ENCODE results near the gene HOMER1.

Gene HOMER1

DNA sequence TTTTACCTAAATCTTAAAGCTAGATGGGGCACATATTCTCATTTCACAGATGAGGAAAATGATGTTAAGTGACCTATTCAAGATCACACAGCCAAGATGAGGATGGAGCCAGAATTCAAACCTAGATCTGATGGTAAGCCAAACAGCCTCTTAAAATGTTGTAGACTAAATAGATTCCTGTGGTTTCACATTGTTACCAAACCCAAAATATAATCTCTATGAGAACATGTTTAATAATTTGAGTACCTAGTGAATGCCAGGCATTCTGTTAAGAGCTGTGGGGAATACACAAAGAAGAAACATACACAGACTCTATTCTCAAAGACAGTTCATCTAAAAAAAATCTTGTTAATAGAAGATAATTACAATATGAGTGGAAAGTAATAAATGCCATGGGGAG is 25.2 kb downstream of the HOMER1 start:
- no peak for DNase-seq (ENCODE audit: low read depth)

DNA sequence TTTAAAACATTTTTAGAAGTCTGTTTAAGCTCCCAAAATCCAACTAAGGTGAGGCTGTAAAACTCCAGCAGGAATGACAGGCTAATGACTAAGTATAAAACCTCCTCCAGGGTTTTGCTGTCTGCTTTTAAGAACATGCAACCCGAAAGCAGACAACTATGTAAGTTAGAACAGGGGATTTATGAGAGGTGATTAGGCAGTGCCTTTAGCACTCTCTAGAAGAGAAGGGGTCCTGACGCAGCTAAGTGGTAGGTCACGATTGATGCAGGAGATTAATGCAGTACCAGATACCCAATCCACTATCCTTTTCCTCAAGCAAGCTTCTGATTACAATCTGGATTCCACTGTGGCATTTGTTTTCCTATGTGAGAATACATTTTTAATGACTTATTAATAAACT is 25.9 kb downstream of the HOMER1 start:
- DNase-seq (ENCODE audit: low read depth), result no peak

DNA sequence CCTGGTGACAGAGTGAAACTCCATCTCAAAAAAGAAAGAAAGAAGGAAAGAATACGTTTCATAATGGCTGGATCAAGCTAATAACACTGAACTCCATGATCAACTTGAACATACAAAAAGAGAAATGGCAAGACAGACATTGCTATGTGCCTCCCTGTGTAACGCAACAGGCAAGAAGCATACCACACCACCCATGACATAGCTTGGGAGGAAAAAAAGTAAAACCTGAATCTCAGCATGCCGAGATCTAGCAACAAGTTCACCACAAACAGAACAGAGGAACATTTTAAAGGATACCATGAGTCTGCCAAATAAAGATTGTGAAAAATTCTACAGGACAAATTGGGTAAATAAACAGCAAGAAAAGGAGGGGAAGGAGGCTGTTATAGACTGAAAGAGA is 26.7 kb downstream of the HOMER1 start:
- DNase-seq (ENCODE audit: low read depth), result no peak

DNA sequence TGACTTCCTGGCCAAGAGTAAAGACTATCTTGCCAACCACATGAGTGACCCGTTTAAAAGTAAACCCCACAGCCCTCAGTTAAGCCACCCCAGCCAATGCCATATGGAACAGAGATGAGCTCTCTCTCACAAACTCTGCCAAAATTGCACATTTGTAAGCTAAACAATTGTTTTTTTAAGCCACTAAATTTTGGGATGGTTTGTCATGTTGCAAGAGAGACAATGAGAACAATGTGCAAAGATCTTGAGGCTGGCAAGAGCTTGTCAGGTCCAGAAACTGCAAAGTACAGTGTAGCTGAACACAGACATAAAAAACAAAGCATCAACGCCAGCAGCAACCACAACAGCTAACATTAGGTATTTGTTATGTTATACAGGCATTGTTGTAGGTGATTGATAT is 27.8 kb downstream of the HOMER1 start:
- DNase-seq (ENCODE audit: low read depth), result no peak

DNA sequence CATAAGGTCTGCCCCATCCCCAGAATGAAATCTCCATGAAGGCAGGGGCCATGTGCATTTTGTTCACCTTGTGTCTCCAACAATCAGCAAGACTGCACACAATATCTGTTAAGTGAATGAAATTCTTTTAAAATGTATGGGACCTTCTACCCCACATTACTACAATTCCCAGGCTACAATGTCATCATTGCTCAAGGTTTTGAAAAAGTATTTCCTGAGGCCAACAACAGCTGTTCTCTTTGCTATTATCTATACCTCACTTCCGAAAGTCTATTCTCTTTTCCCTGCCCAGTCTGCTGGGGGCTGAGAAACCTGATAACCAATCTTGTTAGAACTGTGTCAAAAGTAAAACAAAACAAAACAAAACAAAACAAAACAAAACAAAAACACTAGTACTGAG is 29.2 kb downstream of the HOMER1 start:
- no peak for DNase-seq (ENCODE audit: low read depth)

DNA sequence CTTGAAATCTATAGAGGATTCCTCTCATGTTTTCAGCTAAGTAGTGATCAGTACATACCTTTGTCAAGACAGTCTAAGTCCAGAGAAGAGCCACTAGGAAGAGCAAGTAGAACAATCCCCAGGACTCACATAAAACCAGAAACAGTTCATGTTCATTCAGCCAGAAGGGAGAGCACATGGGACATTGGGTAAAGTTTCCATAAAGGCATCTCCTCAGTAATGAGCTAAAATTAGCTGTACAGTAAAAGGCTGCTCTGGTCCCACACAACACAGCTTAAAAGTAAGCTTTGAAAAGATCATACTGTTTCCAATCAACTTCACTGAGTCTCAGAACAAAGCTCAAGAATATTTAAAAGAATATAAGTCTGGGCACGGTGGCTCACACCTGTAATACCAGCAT is 32.4 kb downstream of the HOMER1 start:
- no peak for DNase-seq (ENCODE audit: low read depth)

DNA sequence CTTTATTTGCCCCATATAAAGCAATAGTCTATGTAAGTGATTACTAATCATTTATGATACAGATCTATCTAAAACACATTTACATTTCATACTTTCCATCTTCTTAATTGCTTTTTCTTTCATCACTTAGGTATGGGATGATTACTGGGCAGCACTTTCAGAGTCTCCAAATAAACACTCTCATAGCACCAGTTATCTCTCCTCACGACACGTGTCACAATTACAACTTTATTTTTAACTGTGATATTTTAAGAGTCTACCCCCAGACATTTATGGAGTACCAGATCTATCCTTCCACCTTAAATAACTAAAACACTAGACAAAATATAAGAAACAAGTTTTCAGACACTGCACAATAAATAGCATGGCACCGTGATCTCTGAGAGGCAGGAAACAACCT is 32.9 kb downstream of the HOMER1 start:
- no peak for DNase-seq (ENCODE audit: low read depth)

DNA sequence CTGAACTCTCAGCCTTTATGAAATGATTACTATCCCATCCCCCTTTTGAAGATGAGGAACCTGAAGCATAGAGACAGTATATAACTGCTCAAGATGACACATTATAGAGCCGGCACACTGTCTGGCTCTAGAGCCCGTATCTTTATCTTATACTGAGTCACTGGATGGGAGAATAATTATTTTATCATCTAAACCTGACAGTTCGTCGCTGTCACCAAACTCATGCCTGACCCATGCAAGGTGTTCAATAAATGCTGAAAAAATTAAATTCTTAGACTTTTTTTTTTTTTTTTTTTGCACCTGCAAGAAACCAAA is 38.8 kb downstream of the HOMER1 start:
- no peak for DNase-seq (ENCODE audit: low read depth)

DNA sequence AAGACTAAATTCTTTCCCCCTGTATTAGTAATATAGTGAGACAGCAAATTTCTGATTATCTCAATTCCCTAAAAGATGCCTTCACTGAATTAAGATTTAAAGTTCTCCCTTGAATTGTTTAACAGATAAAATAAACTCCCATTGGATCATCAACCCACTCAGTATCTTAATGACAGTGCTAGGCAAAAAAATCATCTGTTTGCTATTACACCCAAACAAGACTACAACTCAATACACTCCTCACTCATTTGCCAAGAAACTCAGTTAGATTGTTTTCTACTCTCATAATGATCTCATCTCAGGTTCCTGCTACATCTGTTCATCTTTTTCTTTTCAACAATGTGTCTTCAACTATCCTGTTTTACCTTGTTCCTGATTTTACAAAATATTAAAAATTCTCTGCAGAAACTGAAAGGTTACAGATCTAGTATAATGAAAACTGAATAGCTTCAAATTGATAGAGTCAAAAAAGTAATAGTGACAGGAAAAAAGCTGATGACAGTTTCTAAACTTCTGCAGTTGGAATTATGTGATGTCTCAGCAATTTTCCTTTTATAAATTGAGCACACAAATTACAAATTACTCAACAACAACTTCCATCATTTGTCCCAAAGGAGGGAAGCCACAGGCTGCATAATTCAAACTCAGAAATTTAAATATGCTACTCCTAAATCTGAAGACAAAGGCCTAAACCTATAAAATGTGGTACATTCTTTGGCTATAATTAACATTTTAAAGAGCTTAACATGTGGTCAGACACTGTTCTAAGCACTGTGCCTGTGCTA is 39.4 kb downstream of the HOMER1 start:
- DNase-seq (ENCODE audit: low read depth), result no peak

DNA sequence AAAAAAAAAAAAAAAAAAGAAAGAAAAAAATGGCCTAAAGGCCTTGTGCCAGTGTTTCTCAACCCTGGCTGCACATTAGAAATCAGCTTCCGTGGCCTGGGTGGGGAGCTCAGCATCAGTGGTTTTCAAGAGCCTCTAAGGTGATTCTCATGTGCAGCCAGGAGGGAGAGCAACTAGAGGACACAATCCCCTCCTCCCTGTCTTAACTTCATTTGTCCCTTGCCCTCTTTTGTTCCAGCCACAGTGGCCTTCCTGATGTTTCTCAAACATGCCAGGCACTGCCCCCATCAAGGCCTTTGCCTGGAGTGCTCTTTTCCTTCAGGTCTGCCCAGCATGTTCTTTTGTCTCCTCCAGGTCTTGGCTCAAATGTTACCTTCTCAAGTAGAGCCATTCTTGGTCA is 42.4 kb downstream of the HOMER1 start:
- no peak for DNase-seq (ENCODE audit: low read depth)

DNA sequence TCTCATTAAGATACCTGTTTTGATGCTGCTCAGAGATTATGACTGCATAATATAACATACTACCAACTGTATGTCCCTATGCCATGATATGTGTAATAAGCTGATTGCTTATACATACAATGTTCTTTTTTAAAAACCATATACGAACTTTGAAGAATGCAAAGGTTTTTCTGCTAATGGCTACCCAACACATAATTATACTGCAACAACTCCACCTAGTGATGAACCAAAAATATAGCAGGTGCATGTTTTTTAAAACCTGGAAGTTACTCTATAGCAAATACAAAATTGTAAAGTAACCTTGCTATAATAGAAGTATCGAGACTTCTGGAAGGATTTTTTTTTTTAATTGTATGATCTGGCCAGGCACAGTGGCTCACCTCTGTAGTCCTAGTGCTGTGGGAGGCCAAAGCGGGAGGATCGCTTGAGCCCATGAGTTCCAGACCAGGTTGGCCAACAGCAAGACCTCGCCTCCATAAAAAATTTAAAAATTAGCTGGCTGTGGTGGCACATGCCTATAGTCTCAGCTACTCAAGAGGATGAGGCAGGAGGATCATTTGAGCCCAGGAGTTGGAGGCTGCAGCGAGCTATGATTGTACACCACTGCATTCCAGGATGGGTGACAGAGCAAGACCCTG is 49.1 kb downstream of the HOMER1 start:
- DNase-seq (ENCODE audit: low read depth), result no peak

DNA sequence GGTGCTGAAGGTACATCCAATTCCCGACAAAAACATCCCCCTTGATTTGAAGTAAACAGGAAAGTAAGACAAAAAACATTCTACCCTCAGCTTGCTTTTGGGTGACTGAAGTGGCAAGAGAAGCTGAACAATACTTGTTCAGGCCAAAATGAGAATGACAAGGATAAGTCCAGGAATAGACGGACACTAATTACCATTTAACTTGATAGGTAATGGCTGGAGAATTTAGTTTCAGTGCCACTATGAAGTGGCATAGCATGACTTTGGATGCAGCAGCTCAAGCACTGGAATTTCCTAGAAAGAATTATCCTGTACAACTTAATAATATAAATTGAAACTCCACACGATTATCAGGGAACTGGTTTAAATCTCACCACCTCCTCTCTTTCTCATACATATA is 49.7 kb downstream of the HOMER1 start:
- DNase-seq (ENCODE audit: low read depth), result no peak

DNA sequence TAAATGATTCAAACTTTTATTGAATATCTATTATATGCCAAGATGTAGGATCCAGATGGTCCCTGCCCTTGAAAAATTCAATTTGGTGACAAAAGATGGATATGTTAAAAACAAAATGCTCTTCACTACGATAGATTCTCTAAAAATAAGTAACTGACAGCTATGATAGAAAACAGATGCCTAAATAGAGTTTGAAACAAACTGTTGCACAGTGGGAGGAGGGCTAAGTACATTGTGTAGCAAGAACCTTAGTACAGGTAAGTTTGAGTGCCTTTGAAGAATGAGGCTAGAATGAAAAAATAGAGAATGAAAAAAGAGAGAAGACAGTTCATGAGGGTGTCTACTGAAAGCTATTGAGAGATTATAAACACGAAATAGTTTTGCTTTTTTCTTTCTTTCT is 54.3 kb downstream of the HOMER1 start:
- DNase-seq (ENCODE audit: low read depth), result no peak

DNA sequence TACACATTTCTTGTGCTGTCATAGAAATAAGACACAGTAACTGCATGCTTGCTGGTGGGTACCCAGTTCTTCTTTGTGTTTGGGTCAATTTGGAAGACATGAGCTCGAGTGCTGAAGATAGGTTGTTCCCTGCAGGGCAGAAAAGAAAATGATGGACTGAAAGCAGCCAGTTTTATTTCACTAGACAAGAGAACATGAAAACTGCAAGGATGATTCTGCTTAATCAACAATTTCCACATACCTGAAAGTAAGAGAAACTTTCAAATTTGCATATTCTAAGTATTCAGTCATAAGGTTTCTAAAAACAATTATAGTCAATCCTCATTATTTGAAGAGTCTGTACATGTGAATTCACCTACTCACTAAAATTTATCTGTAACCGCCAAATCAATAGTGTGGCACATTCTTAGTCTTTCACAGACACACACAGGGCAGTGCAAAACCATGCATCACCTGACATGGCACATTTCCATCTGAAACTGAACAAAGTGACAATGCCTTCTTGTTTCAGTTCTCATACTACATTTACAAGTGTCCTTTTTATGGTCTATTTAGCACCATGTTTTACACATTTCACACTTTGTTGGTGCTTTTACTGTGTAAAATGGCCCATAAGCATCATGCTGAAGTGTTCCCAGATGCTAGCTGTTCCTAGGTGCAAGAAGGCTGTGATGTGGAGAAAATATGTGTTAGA is 56.9 kb downstream of the HOMER1 start:
- DNase-seq (ENCODE audit: low read depth), result no peak

DNA sequence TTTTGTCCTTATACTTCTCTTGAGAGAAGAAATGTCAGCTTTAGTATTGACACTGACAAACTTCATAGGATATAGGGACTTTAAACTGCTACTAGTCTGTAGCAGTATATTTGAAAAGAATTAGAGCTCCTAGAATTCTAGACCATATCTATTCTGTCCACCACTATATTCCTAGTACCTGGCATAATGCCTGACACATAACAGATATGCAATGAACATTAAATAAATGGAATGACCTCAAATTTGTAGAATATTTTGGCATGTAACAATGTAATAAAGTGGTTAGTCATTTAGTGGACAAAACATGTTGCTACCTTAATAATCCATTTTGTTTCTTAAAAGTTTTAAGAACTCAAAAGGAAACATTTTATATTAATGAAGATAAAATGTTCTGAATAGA is 57.5 kb downstream of the HOMER1 start:
- DNase-seq (ENCODE audit: low read depth), result no peak

DNA sequence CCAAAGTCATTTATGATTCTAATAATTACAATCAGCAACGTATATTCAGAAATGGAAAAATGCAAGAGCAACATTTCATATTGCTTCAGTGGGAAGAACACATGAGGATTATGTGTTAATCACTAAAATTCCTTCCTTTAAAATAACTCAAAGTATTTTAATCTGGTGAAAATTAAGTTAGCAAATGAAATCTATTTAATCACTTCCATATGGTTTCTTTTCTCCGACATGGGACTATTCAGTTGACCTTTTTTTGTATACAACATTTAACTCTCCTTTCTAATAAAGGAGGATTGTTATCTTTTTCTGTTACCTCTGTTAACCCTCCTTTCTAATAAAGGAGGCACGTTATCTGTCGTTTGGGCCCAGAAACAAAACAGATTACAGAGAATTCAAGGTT is 59.9 kb downstream of the HOMER1 start:
- no peak for DNase-seq (ENCODE audit: low read depth)

DNA sequence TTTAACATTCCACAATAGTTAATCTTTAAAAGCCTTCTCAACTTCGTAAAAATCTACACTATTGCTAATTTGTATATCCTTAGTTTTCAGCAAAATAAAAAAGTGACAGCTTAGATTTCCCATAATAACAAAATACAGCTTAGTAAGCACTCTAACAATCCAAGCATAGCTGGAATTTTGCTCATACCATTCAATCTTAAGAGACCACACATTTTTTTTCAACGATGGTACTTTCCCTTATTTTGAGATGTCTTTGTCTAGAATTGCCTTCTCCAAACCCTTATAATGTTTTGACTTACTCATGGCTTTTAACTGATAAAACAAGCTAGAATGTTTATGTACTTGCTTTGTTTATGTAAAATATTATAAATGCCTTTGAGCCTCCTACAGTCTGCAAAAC is 65.6 kb downstream of the HOMER1 start:
- no peak for DNase-seq (ENCODE audit: low read depth)

DNA sequence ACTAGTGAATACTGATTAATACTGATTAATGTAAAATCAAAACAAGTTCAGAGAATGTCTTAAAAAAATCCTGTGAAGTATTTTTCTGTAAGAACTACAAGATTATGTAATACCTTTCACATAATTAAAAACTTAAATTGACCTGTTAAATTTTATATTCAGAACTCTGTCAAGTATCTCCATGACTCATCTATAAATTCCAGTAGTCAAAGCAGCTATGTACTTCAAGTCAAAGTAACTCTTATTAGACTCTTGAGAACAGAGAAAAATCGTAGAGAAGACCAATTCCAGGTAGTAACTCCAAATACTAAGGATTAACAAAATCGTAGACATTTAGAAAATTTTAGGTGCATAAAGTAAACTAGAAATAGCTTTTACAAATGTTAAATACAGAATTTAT is 77.1 kb downstream of the HOMER1 start:
- DNase-seq (ENCODE audit: low read depth), result no peak

DNA sequence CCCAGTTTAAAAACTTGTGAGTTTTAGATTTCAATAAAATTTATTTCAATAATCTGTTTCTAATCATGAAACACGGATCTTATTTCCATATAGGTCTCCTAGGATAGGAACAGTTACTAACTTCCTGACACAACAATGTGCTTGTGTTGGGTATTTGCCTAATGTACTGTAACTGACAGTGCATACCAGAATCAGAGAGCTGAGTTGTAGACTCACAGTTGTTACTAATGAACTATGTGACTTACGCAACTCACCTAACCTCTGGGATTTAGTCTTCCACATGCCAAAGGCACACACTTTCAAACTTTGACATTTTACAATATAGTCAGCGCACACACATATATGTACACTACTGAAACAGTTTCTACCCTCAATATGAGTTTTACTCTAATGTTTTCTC is 77.7 kb downstream of the HOMER1 start:
- DNase-seq (ENCODE audit: low read depth), result no peak

DNA sequence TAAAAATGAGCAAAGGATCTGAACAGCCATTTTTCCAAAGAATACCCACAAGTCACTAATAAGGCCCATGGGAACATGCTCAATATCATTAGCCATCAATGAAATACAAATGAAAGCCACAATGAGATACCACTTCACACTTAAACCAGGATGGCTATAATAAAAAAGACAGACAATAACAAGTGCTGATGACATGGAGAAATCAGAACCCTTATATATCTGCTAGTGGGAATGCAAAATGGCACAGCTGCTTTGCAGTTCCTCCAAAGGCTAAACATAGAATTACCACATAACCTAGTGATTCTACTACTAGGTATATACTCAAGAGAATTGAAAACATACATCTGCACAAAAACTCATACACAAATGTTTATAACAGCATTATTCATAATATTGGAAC is 83.7 kb downstream of the HOMER1 start:
- DNase-seq (ENCODE audit: low read depth), result no peak

DNA sequence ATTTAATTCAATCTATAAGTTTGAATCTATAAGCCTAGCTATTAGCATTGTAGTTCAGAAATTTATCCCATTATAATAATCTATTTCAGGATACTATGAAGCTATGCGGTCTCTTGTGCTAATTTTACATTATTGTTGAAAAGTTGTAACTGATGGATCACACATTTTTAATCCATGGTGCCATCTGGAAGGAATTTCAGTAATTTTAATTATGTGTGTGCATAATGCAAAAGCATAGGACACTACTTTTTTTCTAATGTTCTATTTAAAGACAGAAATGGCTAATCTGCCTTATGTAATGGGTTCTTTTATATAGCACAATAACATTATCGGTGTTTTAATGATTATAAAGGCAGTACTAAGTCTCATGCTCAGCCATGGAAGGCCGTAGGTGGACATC is 90.6 kb downstream of the HOMER1 start:
- DNase-seq (ENCODE audit: low read depth), result no peak

DNA sequence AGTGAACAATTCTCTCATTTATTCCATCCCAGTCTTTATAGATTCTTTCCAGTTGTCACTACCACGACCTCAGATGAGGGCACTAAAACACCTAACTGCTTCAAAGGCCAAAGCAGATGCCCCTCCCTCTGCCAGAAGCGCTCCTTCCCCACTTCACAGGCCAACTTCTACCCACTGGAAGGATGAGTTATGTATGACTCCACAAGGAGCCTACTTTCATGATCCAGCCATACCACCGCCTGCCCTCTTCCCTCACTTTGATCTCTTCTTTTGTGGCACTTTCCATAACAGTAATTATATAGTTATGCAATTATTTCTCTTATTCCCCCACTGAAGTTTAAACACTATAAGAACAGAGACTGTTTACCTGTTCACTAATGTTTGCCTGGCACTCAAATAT is 93.7 kb downstream of the HOMER1 start:
- no peak for DNase-seq (ENCODE audit: low read depth)

DNA sequence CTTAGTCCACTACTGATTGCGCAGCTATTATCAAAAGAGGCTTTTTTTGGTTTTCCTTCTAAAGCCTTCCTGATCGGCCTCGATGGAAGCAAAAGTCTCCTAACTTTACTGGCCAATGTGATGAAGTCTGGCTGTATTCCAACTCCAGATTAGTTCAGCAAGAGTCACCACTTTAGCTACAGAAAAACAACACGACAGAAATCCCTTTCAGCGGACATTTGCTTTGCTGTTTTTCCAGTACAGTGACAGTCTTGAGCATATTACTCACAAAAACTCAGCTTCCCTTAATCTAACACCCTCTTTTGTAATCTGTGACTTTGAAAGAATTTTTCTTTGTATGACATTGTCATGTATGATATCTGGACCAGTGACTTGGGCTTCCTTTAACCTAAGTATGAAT is 95.7 kb downstream of the HOMER1 start:
- no peak for DNase-seq (ENCODE audit: low read depth)

DNA sequence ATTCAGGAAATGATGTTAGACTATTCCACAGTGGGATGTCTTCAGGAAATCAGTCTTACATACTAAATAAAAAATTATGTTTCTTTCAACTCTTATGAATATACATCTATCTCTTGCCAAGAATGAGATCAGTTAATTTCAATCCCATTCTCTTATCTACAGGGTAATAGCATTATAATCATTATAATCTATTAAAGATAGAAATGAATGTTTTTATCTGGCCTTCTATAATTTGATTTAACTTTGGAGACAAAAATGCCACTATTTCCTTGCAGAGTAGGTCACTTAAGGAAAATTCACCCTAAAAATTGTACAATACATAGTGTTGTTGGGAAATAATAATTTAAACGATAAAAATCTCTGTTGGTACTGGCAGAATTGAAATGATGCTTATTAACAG is 96.4 kb downstream of the HOMER1 start:
- no peak for DNase-seq (ENCODE audit: low read depth)

Measured in stimulated activated CD8-positive, alpha-beta memory T cell treated with anti-CD3 and anti-CD28 coated beads, Interleukin-15, amount 100 ng/mL, for 1 hour (primary cell).